Measurements from ENCODE around the gene CSMD2.

Gene CSMD2

DNA sequence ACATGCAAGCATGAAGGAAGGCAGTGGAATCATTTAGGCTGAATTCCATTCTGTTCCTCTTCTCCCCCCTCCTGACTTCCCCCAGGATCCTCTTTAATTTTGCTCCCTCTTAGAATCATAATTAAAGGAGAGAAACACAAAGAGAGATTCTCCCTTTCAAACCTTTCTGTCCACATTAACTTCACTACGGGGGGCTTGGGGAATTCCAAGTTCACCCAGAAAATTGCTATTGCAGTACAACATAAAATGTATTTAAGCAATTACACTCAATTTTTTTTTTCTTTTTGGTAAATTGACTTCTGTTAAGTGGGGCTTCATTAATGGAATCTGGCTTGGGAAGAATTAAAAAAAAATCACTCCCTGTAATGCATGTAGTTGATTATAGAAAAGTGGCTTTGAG, 314.5 kb downstream of the CSMD2 start:
- DNase-seq (ENCODE audit: low read depth): no peak
- H3K4me3 ChIP-seq (ENCODE audit: low read depth, low read length): no peak overlapping the region
- TF ChIP-seq, protein P1, sequence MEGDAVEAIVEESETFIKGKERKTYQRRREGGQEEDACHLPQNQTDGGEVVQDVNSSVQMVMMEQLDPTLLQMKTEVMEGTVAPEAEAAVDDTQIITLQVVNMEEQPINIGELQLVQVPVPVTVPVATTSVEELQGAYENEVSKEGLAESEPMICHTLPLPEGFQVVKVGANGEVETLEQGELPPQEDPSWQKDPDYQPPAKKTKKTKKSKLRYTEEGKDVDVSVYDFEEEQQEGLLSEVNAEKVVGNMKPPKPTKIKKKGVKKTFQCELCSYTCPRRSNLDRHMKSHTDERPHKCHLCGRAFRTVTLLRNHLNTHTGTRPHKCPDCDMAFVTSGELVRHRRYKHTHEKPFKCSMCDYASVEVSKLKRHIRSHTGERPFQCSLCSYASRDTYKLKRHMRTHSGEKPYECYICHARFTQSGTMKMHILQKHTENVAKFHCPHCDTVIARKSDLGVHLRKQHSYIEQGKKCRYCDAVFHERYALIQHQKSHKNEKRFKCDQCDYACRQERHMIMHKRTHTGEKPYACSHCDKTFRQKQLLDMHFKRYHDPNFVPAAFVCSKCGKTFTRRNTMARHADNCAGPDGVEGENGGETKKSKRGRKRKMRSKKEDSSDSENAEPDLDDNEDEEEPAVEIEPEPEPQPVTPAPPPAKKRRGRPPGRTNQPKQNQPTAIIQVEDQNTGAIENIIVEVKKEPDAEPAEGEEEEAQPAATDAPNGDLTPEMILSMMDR (IDR thresholded peaks at IDR 0.05; ENCODE audit: control insufficient read depth, extremely low read depth, insufficient read depth): no peak

DNA sequence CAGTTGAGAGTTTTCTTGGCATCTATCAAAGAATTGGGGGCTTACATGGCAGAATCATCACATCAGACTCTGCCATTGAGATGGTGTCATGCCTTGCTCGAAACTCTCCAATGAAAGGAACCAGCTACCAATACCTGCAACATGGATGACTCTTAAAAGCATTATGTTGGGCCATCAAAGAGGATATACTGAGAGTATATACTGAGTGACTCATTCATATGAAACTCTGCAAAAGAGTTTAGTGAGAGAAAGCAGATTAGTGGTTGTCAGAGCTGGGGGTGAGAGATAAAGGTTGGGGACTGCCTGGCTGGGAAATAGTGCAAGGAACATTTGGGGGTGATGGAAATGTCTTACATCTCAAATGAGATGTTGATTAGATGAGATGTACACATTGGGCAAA, 315.8 kb downstream of the CSMD2 start:
- no peak for DNase-seq (ENCODE audit: low read depth)
- TF ChIP-seq, protein P1 (IDR thresholded peaks at IDR 0.05; ENCODE audit: control insufficient read depth, extremely low read depth, insufficient read depth): no peak
- no peak overlapping the region for H3K4me3 ChIP-seq (ENCODE audit: low read depth, low read length)

DNA sequence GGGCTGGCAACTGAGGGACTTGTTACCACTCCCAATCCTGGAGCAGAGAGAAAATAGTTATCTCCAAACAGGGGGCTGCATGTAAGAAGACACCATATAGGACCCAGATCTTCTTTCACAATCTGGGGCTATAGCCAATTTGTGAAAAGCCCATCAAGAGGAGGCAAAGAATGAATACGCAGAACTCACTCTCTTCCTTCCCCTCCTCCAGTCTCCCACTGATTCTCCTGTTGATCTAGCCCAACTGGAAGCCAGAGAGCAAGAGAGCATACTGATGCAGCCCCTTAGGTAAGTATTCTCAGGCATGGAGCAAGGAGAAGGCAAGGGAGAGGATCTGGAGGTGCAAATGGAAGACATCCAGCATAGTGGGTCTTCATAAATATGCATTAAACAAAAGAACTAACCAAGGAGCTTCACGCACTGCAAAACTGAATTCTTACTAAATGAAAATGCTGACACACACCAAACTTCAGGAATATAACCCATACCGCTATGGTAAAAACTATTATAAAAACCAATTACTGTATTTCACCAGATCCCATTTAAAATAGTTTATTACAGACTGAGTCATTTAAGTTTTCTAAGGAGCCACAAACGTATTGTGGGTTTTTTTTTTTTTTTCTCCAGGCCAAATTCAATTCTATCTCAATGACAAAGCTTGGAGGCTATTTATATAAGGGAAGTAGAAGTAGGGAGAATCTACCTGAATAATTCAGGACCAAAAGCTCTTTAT, 316.7 kb downstream of the CSMD2 start:
- H3K4me3 ChIP-seq (ENCODE audit: low read depth, low read length): no peak overlapping the region
- TF ChIP-seq, protein P1 (IDR thresholded peaks at IDR 0.05; ENCODE audit: control insufficient read depth, extremely low read depth, insufficient read depth): no peak
- DNase-seq (ENCODE audit: low read depth): no peak

DNA sequence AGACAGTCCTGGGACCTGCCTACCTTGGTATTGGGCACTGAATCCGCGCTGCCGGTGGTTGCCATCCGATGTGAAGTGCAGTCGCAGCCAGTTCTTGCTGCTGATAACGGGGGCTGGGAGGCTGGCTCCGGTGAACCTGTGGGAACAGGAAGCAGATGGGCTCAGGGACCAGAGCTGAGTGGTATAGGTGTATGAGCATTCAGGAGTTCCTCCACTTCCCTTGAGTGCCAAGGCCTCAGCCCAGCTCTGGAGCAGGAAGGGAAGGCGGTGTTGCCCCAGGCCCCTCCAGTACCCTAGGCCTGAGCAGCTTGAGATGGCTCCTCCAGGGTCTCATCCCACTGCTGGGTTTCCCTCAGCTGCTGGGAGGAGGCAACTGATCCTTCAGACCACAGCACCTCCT, 318.2 kb downstream of the CSMD2 start:
- H3K4me3 ChIP-seq (ENCODE audit: low read depth, low read length): no peak overlapping the region
- DNase-seq (ENCODE audit: low read depth): no peak
- TF ChIP-seq, protein P1 (IDR thresholded peaks at IDR 0.05; ENCODE audit: control insufficient read depth, extremely low read depth, insufficient read depth): no peak

DNA sequence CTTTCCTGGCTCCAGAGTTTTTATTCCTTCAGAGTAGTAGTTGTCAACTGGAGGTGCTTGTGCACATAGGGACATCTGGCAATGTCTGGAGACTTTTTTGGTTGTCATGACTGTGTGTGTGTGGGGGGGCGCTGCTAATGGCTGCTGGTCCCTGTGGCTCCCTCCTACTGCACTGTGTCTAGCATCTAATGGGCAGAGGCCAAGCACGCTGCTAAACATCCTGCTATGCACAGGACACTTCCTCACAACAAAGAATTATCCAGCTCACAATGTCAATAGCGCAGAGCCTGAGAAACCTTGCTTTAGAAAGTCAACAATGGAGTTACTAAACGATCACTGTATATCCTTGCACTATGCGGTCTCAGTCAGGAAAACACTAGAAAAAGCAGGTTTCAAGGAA, 320.9 kb downstream of the CSMD2 start:
- no peak overlapping the region for H3K4me3 ChIP-seq (ENCODE audit: low read depth, low read length)
- TF ChIP-seq, protein P1 (IDR thresholded peaks at IDR 0.05; ENCODE audit: control insufficient read depth, extremely low read depth, insufficient read depth): no peak
- DNase-seq (ENCODE audit: low read depth): no peak

DNA sequence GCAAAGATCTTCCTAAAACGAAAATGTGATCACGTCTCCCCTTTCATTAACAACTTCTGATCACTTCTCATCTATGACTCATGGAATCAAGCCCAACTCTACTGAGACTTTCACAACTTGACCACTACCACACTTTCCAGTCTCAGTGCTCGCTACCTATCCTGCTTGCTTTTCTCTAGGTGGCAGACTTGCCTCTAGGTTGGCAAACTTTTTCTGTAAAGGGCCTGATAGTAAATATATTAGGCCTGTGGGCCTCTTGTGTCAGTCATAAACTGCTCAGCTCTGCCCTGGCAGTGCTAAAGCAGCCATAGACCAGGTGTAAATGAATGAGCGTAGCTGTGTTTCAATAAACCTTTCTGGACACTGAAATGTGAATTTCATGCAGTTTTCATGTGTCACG, 322.7 kb downstream of the CSMD2 start:
- no peak for DNase-seq (ENCODE audit: low read depth)
- TF ChIP-seq, protein P1 (IDR thresholded peaks at IDR 0.05; ENCODE audit: control insufficient read depth, extremely low read depth, insufficient read depth): peak; percentile 22; the same call in 1 of the 2 replicates
- H3K4me3 ChIP-seq (ENCODE audit: low read depth, low read length): no peak overlapping the region

DNA sequence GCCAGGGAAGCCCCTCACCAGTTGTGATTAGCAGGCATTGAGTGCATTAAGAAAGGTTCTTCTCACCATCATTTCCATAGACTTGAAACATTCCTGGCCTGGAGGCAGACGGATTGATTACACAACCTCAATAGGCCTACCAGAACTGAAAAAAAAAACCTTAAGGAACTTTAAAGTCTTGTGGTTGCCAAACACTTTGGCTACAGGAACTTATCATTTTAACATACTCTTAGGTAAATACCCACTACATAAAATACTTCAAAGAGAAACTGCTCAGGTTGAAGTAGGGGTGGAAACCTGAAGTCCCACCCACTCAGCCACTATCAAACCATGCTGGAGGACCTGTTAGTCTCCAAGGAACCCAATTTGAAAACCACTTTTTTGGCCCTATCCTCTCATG, 323.5 kb downstream of the CSMD2 start:
- no peak for DNase-seq (ENCODE audit: low read depth)
- TF ChIP-seq, protein P1 (IDR thresholded peaks at IDR 0.05; ENCODE audit: control insufficient read depth, extremely low read depth, insufficient read depth): no peak
- no peak overlapping the region for H3K4me3 ChIP-seq (ENCODE audit: low read depth, low read length)

Measured in LNCaP clone FGC (cell line).